Measurements from ENCODE around the gene ERI2.

ERI2 gene

DNA sequence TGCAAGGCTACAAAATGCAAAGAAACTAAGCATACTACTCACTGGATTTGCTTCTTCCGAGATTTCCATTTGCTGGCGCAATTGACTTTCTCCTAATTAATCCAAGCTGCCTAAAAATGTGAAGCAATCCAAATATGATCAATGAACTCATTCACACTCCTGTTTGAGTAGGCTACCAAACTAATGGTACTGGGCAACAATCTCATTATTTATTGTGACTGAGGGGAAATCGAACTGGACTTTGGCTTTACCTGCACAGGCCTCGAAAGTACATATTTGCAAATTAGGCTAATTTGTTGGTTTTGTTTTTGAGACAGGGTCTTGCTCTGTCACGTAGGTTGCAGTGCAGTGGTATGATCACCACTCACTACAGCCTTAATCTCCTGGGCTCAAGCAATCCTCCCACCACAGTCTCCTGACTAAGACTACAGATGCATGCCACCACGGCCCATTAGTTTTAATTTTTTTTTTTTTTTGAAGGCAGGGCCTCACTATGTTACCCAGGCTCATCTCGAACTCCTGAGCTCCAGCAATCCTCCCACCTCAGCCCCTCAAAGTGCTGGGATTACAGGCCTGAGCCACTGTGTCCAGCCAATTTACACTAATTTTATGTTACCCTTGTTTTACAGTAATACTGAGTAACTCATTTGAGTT lies 2.6 kb downstream of the ERI2 start:
- H3K4me3 Mint-ChIP-seq = no peak overlapping the region
- no peak for ATAC-seq (replicated peaks)
- H3K9me3 Mint-ChIP-seq = no peaks in the 10 kb centered on the region
- H3K27ac Mint-ChIP-seq = peak overlapping the region in 1 of 2 donors; percentile 42
- H3K4me1 Mint-ChIP-seq (ENCODE audit: low read depth in 2 of 2) = peaks cover 13 to 18% of the 10 kb centered on the region in 2 donors
- H3K27me3 Mint-ChIP-seq = no peaks in the 10 kb centered on the region
- no peak for DNase-seq
- H3K36me3 Mint-ChIP-seq (ENCODE audit: insufficient read depth) = peaks cover 10% of the 10 kb centered on the region

DNA sequence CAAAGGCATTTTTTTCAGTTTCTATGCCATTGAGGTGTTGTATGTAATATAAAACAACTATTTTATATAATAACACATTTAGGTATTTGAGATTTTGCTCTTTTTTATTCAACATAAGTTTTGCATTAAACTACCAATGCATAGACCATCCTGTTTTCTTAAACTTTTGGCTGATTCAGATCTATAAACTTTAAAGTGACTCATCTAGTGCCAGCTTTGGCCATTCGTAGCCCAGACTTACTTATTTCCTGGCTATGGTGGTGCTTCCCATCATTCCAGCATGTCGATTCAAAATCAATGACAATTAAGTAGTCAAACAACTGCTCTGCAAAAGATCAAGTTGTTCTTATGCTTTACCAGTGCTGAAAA lies 3.1 kb downstream of the ERI2 start:
- H3K27ac Mint-ChIP-seq = peak overlapping the region in 1 of 2 donors; percentile 42
- H3K27me3 Mint-ChIP-seq = no peaks in the 10 kb centered on the region
- ATAC-seq (replicated peaks) (no peak), DNase-seq (no peak)
- H3K9me3 Mint-ChIP-seq = no peaks in the 10 kb centered on the region
- H3K4me3 Mint-ChIP-seq = no peak overlapping the region
- peaks cover 10% of the 10 kb centered on the region for H3K36me3 Mint-ChIP-seq (ENCODE audit: insufficient read depth)
- H3K4me1 Mint-ChIP-seq (ENCODE audit: low read depth in 2 of 2) = peaks cover 13 to 21% of the 10 kb centered on the region in 2 donors

DNA sequence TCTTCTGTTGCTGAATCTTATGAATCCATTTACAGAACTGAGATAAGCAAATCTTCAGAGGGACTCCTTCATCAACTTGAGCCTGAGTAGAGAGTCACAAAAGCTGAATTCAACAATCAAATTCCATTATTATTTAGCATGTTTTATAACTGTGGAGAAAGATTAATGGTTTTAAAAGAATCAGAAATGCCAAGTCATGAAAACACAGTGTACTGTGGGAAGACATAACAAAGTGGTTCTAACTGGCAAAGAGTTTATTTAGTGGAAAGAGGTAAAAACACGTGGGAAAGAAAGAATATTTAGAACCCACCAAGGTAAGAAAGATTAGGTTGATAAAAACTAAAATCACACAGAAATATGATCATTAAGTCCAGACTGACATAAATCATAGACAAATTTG lies 5.0 kb downstream of the ERI2 start:
- H3K9me3 Mint-ChIP-seq = no peaks in the 10 kb centered on the region

DNA sequence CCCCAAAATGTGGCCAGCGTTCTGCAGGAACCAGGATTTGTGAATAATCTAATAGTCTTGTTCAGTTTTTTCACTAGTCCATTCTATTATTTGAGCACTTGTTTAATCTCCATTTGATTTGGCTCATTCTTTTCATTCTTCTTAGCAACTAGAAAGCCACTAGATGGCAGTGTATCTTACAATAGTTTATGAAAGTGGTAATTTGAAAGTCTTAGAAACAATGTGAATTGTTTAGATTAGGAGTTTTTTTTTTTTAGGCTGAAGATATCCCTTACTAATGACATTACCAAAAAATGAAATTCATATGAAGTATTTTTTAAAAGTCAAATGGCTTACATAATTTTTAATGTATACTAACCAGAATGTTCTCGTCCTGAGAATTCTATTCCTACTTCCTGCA lies 6.7 kb downstream of the ERI2 start:
- peaks cover 0 to 9% of the 10 kb centered on the region in 2 donors for H3K4me1 Mint-ChIP-seq (ENCODE audit: low read depth in 2 of 2)
- H3K27ac Mint-ChIP-seq = no peak overlapping the region
- H3K36me3 Mint-ChIP-seq (ENCODE audit: insufficient read depth) = no peaks in the 10 kb centered on the region
- H3K4me3 Mint-ChIP-seq = no peak overlapping the region
- DNase-seq (no peak), ATAC-seq (replicated peaks) (peak; percentile 32)
- no peaks in the 10 kb centered on the region for H3K9me3 Mint-ChIP-seq
- no peaks in the 10 kb centered on the region for H3K27me3 Mint-ChIP-seq

More for the DNA sequence above, 5.0 kb downstream of the ERI2 start:
- peaks cover under 1 to 10% of the 10 kb centered on the region in 2 donors for H3K4me1 Mint-ChIP-seq (ENCODE audit: low read depth in 2 of 2)
- no peak for ATAC-seq (replicated peaks)
- peaks cover under 1% of the 10 kb centered on the region for H3K36me3 Mint-ChIP-seq (ENCODE audit: insufficient read depth)
- no peaks in the 10 kb centered on the region for H3K27me3 Mint-ChIP-seq
- H3K4me3 Mint-ChIP-seq = no peak overlapping the region
- no peak overlapping the region for H3K27ac Mint-ChIP-seq
- DNase-seq = no peak

DNA sequence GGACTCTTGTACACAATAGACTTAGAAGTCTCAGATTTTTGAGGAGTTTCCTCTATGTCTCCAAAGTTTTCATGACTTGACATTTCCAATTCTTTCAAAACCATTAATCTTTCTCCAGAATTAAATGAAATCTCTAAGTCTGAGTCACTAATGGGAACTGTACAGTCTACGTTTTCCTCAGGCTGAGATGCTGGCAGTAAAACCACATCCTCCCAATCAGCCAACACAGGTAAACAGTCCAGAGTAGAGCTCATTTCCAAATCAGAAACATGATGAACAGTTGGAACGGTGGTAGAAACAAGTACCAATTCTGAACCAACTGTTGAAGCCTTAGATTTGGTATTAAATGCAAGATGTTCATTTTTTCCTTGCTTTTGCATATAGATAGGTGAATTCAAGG lies 7.9 kb downstream of the ERI2 start:
- DNase-seq (no peak), ATAC-seq (replicated peaks) (no peak)
- H3K9me3 Mint-ChIP-seq = no peaks in the 10 kb centered on the region
- H3K36me3 Mint-ChIP-seq (ENCODE audit: insufficient read depth) = no peaks in the 10 kb centered on the region
- no peak overlapping the region for H3K4me3 Mint-ChIP-seq
- H3K27ac Mint-ChIP-seq = peak overlapping the region in 1 of 2 donors; percentile 64
- H3K4me1 Mint-ChIP-seq (ENCODE audit: low read depth in 2 of 2) = peaks cover 0 to 9% of the 10 kb centered on the region in 2 donors
- no peaks in the 10 kb centered on the region for H3K27me3 Mint-ChIP-seq

DNA sequence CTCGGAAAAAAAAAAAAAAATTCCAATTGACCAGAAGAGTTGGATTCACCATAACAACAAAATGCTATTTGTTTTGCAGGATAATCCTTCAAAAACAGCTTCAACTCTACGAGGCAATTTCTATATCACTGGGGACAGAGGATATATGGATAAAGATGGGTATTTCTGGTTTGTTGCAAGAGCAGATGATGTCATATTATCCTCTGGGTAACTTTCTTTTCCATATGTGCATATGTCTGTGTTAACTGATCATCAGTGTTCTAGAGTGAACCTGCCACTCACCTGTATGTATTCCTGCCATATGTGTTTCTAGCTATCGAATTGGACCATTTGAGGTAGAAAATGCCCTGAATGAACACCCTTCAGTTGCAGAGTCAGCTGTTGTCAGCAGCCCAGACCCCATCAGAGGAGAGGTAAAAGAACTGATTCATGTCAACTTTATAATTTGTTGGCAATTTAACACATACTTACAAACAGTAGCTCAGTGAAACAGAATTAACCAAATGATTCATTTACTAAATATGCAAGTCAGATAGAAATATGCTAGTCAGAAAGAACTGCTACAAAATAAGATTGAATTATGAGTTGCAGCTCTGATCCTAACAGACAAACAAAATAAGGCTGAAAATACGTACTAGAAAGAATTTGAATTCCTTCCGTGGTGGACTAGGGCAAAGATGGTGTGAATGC lies 14.2 kb downstream of the ERI2 start:
- Mint-ChIP-seq H3K27ac (no peak overlapping the region), H3K4me3 (no peak overlapping the region), H3K36me3 (ENCODE audit: insufficient read depth) (no peaks in the 10 kb centered on the region), H3K27me3 (no peaks in the 10 kb centered on the region), H3K4me1 (ENCODE audit: low read depth in 2 of 2) (no peaks in the 10 kb centered on the region), H3K9me3 (no peaks in the 10 kb centered on the region)
- DNase-seq = no peak
- no peak for ATAC-seq (replicated peaks)

DNA sequence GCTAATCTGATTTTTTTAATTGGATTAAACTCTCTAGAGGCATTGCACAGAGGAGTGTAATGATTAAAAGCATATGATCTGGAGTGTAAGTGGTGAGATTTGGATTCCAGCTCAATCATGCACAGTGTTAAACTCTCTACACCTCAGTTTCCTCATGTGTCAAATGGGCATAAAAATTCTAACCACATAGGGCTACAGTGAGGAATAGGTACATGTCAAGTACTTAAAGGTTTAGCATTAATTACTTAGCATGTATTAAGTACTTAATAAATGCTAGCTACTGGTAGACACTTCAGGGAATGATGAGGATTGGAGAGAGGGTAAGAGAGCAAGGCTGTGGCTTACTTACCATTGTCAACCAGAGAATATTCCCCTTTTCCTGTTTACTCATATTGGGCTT lies 17.1 kb downstream of the ERI2 start:
- ATAC-seq (replicated peaks) = no peak
- no peak overlapping the region for H3K4me3 Mint-ChIP-seq
- H3K27ac Mint-ChIP-seq = no peak overlapping the region
- no peaks in the 10 kb centered on the region for H3K9me3 Mint-ChIP-seq
- DNase-seq = no peak
- no peaks in the 10 kb centered on the region for H3K36me3 Mint-ChIP-seq (ENCODE audit: insufficient read depth)
- H3K27me3 Mint-ChIP-seq = no peaks in the 10 kb centered on the region
- H3K4me1 Mint-ChIP-seq (ENCODE audit: low read depth in 2 of 2) = no peaks in the 10 kb centered on the region

DNA sequence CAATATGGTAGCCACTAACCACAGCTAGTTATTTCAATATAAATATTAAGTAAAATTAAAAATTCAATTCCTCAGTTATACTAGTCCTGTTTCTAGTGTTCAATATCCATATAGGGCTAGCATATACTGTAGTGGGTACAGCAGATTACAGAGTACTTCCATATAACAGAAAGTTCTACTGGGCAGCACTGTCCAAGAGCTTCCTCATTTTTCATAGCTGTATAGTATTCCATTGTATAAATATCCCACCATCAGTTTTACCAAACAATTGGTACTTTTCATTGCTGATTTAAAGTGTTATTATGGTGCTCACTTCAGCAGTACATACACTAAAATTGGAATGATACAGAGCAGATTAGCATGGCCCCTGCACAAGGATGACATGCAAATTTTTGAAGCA lies 22.1 kb downstream of the ERI2 start:
- ATAC-seq (replicated peaks) (no peak), DNase-seq (no peak)
- Mint-ChIP-seq H3K9me3 (no peaks in the 10 kb centered on the region), H3K27me3 (no peaks in the 10 kb centered on the region), H3K36me3 (ENCODE audit: insufficient read depth) (no peaks in the 10 kb centered on the region), H3K27ac (no peak overlapping the region), H3K4me3 (no peak overlapping the region), H3K4me1 (ENCODE audit: low read depth in 2 of 2) (no peaks in the 10 kb centered on the region)

DNA sequence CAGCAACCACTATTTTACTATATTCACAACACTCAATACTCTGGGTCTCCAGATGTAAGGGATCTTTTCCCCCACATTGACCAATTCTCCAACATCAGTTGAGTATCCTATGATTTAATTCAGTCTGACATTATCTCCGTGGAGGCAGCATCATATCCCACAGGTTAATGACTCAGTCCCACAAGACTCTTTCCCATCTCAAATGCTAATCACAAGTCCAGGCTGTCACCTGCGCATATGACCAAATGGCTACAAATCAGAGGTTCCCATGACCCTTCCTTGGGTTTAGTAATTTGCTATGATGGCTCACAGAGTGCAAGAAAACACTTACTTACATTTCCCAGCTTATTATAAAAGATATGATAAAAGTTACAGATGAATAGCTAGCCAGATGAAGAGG lies 23.8 kb downstream of the ERI2 start:
- Mint-ChIP-seq H3K36me3 (ENCODE audit: insufficient read depth) (peaks cover 3% of the 10 kb centered on the region), H3K4me1 (ENCODE audit: low read depth in 2 of 2) (no peaks in the 10 kb centered on the region), H3K27ac (no peak overlapping the region), H3K4me3 (no peak overlapping the region), H3K27me3 (no peaks in the 10 kb centered on the region), H3K9me3 (no peaks in the 10 kb centered on the region)
- DNase-seq = no peak
- ATAC-seq (replicated peaks) = no peak

DNA sequence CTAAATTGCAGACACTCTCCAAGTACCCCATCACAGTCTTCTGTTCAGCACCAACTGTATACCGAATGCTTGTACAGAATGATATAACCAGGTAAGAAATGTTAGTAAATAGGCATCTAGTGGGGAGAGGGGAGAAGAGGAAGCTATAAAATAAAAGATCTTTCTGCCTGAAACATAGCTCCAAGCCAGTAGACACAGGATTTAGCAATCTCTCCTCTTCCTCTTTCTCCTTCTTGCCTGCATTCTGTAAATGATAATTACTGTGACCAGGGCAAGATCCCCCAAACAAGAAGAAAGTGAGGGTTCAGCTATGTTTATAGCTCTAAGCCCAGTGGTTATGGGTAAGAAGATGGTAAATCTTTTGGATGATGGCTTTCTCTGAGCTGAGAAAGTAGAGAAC lies 24.6 kb downstream of the ERI2 start:
- Mint-ChIP-seq H3K27ac (no peak overlapping the region), H3K27me3 (no peaks in the 10 kb centered on the region), H3K4me1 (ENCODE audit: low read depth in 2 of 2) (no peaks in the 10 kb centered on the region), H3K36me3 (ENCODE audit: insufficient read depth) (peaks cover 3% of the 10 kb centered on the region), H3K9me3 (no peaks in the 10 kb centered on the region), H3K4me3 (no peak overlapping the region)
- DNase-seq = no peak
- no peak for ATAC-seq (replicated peaks)

DNA sequence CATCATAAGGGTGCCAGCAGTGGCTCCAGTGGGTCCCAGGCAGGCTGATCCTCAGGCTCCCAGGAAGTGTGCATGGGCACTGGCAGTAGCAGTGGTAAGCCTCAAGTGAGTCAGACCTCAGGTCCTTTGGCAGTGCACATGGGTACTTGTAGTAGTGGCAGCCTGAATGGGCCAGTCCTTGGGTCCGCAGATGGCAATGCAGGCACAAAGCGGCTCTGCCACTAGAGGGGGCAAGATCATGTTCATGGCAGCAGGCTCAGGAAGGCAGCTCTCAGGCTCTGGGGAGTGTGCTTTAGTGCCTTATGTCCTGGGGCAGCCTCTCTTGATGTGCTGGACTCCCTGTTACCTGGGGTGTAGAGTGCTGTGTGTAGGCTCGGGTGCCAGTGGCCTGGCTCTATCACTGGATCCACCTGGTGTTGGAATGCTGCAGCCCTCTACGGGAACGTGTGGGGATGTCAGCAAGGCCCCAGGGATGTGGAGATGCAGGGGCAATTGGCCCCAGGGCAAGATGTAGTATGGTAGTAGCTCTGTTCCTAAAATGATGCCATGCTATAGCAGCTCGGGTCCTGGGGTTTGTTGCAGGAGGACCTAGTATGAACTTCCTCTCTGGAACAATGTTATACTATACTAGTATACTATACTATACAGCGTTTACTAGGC lies 31.4 kb downstream of the ERI2 start:
- Mint-ChIP-seq H3K27me3 (no peaks in the 10 kb centered on the region), H3K36me3 (ENCODE audit: insufficient read depth) (peaks cover 3% of the 10 kb centered on the region), H3K4me1 (ENCODE audit: low read depth in 2 of 2) (no peaks in the 10 kb centered on the region), H3K27ac (no peak overlapping the region), H3K4me3 (no peak overlapping the region), H3K9me3 (no peaks in the 10 kb centered on the region)
- DNase-seq (peak; percentile 15 to 42 (median 23)), ATAC-seq (replicated peaks) (peak; percentile 40)

DNA sequence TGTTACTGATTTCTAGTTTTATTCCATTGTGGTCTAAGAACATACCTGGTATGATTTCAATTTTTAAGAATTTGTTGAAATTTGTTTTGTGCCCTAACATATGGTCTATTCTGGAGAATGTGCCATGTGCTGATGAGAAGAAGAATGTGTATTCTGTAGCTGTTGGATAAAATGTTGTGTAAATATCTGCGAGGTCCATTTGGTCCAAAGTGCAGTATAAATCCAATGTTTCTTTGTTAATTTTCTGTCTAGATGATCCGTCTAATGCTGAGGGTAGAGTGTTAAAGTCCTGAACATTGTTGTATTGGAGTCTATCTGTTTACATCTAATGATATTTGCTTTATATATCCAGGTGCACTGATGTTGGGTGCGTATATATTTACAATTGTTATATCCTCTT lies 32.6 kb downstream of the ERI2 start:
- Mint-ChIP-seq H3K27ac (no peak overlapping the region), H3K4me1 (ENCODE audit: low read depth in 2 of 2) (no peaks in the 10 kb centered on the region), H3K4me3 (no peak overlapping the region), H3K27me3 (no peaks in the 10 kb centered on the region), H3K36me3 (ENCODE audit: insufficient read depth) (peaks cover under 1% of the 10 kb centered on the region), H3K9me3 (no peaks in the 10 kb centered on the region)
- DNase-seq (no peak), ATAC-seq (replicated peaks) (no peak)

DNA sequence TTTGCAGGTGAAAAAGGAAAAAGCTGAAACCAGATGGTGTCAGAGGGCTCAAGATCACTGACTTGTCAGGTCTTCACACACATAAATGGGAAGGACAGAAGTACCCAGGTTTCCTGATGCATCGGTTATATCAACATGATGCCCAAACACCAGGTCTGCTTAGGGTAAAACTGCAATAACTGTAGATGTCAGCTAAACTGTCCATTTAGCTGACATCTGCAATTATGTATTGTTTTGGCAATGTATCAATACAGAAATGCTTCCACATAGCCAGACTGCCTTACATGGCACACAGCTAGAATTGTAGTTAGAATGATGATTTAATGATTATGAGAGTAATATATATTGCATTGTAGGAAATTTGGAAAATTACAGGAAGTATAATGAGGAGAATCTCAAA lies 37.5 kb downstream of the ERI2 start:
- H3K9me3 Mint-ChIP-seq = no peaks in the 10 kb centered on the region
- DNase-seq (no peak), ATAC-seq (replicated peaks) (no peak)
- peaks cover 0 to 2% of the 10 kb centered on the region in 2 donors for H3K4me1 Mint-ChIP-seq (ENCODE audit: low read depth in 2 of 2)
- H3K4me3 Mint-ChIP-seq = no peak overlapping the region
- H3K27ac Mint-ChIP-seq = no peak overlapping the region
- H3K36me3 Mint-ChIP-seq (ENCODE audit: insufficient read depth) = peaks cover under 1% of the 10 kb centered on the region
- no peaks in the 10 kb centered on the region for H3K27me3 Mint-ChIP-seq

DNA sequence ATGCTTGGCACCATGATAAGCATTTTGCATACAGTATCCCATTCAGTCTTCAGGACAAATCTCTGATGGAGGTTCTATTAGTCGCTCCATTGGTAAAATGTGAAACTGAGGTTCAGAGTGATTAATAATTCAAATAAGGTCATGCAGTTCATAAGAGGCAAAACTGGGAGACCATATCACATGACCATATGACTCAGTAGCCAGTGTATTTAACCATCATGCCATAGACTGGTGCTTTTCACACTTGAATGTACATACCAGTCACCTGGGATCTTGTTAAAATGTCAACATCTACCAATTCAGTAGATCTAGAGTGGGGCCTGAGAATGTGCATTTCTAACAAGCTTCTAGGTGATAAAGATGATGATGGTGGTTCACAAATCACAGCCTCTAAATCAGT lies 38.2 kb downstream of the ERI2 start:
- no peak for ATAC-seq (replicated peaks)
- Mint-ChIP-seq H3K4me1 (ENCODE audit: low read depth in 2 of 2) (peaks cover 3 to 4% of the 10 kb centered on the region in 2 donors), H3K9me3 (no peaks in the 10 kb centered on the region), H3K27me3 (no peaks in the 10 kb centered on the region), H3K27ac (no peak overlapping the region), H3K4me3 (no peak overlapping the region), H3K36me3 (ENCODE audit: insufficient read depth) (peaks cover 3% of the 10 kb centered on the region)
- DNase-seq = no peak
